Gastrocnemius medialis (tissue), 4 donors: ENCODE data around the gene PTN.

Experiments used
- CTCF ChIP-seq, 5 experiments: fragments of 450-650 bp in 3 of 5; fragments of 200-600 bp in 2 of 5; sonication (generic) in 2 of 5; IDR thresholded peaks in 4 of 5; conservative IDR thresholded peaks in 1 of 5; 1 replicate in 4 of 5; 2 replicates in 1 of 5; pipeline ENCODE4 v1.5.1; 2016 to 2019; ENCODE audit warnings: antibody characterized with exemption in 5 of 5, mild to moderate bottlenecking in 3 of 5, moderate library complexity in 3 of 5
- POLR2A ChIP-seq, 2 donors: fragments of 450-650 bp; IDR thresholded peaks; one replicate each; pipeline ENCODE4 v1.6.1; 2017; ENCODE audit warnings: antibody characterized with exemption in 2 of 2, mild to moderate bottlenecking in 2 of 2, moderate library complexity in 2 of 2

DNA sequence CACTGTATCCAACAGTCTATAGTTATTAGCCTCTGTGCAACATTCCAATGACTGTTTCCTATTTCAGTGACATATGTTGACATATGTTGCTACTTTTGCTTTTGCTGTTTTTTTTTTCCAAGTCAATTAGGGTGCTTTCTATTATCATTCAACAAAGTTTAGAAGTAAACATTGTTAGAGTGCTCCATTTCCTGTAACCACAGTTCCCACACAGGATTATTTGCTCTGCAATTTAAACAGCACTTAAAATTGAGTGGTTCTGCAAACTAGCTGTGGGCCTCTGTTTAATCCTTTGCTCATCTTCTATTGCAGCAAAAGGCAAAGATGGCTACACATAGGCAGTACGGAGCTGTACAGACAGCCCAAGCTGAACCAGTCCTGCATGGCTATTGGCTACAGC, 46.5 kb upstream of the PTN start:
- no peak for TF ChIP-seq CTCF (IDR thresholded peaks at IDR 0.05 in 4 of 5, conservative IDR thresholded peaks at IDR 0.05 in 1 of 5)
- no peak for TF ChIP-seq POLR2A (IDR thresholded peaks at IDR 0.05)
